Vagina (tissue), 2 donors: ENCODE results near the gene PUSL1. TPM values are rescaled to one million over a fixed set of nuclear protein-coding genes. Genes with fewer than 3 reads are reported as not detected.

Experiments used
- DNase-seq, 2 donors: peaks; one replicate each; pipeline ENCODE4 v3.0.0-alpha.2; 2017; ENCODE audit errors: extremely low spot score in 2 of 2
- H3K27ac ChIP-seq: fragments of 200-600 bp; sonication (generic); one replicate; pipeline ENCODE4 v1.5.1; 2019
- H3K27me3 ChIP-seq: fragments of 200-600 bp; sonication (generic); one replicate; pipeline ENCODE4 v1.5.1; 2019
- H3K36me3 ChIP-seq, 2 donors: fragments of 200-600 bp; sonication (generic); one replicate each; pipeline ENCODE4 v1.5.1; 2017 to 2019
- H3K4me1 ChIP-seq: fragments of 200-600 bp; sonication (generic); one replicate; pipeline ENCODE4 v1.5.1; 2019
- H3K4me3 ChIP-seq, 2 donors: fragments of 200-600 bp; sonication (generic); 1 replicate in 1 of 2; 2 replicates in 1 of 2; pipeline ENCODE4 v1.5.1; 2016 to 2019
- H3K9me3 ChIP-seq: fragments of 200-600 bp; sonication (generic); one replicate; pipeline ENCODE4 v1.5.1; 2019
- CTCF ChIP-seq, 3 experiments: fragments of 450-650 bp in 2 of 3; fragments of 200-600 bp in 1 of 3; sonication (generic) in 1 of 3; IDR thresholded peaks; one replicate each; pipeline ENCODE4 v1.5.1; 2017 to 2019; ENCODE audit warnings: antibody characterized with exemption in 3 of 3, mild to moderate bottlenecking in 2 of 3, moderate library complexity in 2 of 3
- POLR2A ChIP-seq, 2 donors: fragments of 450-650 bp; IDR thresholded peaks; one replicate each; pipeline ENCODE4 v1.6.1; 2017; ENCODE audit warnings: antibody characterized with exemption in 2 of 2, mild to moderate bottlenecking in 2 of 2, moderate library complexity in 2 of 2
- POLR2AphosphoS5 ChIP-seq, 2 donors: sonication (generic); formaldehyde crosslinking; IDR thresholded peaks; one replicate each; pipeline ENCODE4 v1.9.0; 2017; ENCODE audit warnings: antibody characterized with exemption in 2 of 2, mild to moderate bottlenecking in 2 of 2, low read depth in 1 of 2; ENCODE audit not compliant: insufficient read depth in 1 of 2
- intact Hi-C: fragments of 100-400 bp; cut with DNase I; formaldehyde crosslinking; loops from one replicate; pipeline ENCODE4 v1.15.1; 2023
- total RNA-seq: library from RNA; depleted of rRNA; stranded (reverse); fragments of >200 nt; gene quantifications from one replicate; pipeline ENCODE4 v1.2.3, GENCODE V29; 2016

The PUSL1 gene
- 31.2 TPM for total RNA-seq

GRCh38 chr1:1307923-1308755 is at the start of gene PUSL1, which contains the start of gene ACAP3:
PUSL1 (plus strand) TSS chr1:1308597; CDS start chr1:1308644, 47 bp downstream.
ACAP3 (minus strand) TSS chr1:1307930; CDS start chr1:1307815, 115 bp downstream.
- intact Hi-C loops, result loop anchor here (5.0 kb wide), 1 partner anchor 39 kb away; the partner anchor contains the start of gene DVL1
- Histone ChIP-seq H3K9me3 (no peaks in the 10 kb centered on the region), H3K4me1 (peaks cover 62% of the 10 kb centered on the region), H3K27me3 (no peaks in the 10 kb centered on the region), H3K36me3 (peaks cover 0 to 22% of the 10 kb centered on the region in 2 donors), H3K4me3 (peak within 1 kb of the TSS; percentile 95 to 97), H3K27ac (peak within 1 kb of the TSS; percentile 93)
- TF ChIP-seq CTCF (IDR thresholded peaks at IDR 0.05) (peak in 1 of 3 experiments; percentile 23), POLR2A (IDR thresholded peaks at IDR 0.05) (peak in 1 of 2 donors; percentile 29), POLR2AphosphoS5 (IDR thresholded peaks at IDR 0.05; ENCODE audit: insufficient read depth in 1 of 2, low read depth in 1 of 2) (peak in 1 of 2 donors; percentile 75)
- DNase-seq, result peak in 1 of 2 donors; percentile 96

DNA sequence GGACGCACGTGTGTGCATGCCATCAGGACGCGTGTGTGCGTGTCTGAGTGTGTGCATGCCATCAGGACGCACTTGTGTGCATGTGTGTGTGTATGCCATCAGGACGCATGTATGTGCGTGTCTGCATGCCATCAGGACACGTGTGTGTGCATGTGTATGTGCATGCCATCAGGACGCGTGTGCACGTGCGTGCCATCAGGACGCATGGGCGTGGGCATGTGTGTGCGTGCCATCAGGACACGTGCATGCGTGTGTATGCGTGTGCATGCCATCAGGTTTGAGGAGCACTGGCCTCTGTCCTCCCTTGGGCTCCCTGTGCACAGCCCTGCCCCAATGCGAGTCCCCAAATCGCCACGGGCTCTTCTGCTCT is 49.3 kb upstream of the PUSL1 start:
- Histone ChIP-seq H3K4me1 (no peaks in the 10 kb centered on the region), H3K9me3 (no peaks in the 10 kb centered on the region), H3K27ac (no peak overlapping the region), H3K4me3 (no peak overlapping the region), H3K27me3 (no peaks in the 10 kb centered on the region), H3K36me3 (peaks cover 0 to 61% of the 10 kb centered on the region in 2 donors)
- no peak for TF ChIP-seq POLR2AphosphoS5 (IDR thresholded peaks at IDR 0.05; ENCODE audit: insufficient read depth in 1 of 2, low read depth in 1 of 2)
- TF ChIP-seq POLR2A (IDR thresholded peaks at IDR 0.05), result no peak
- no peak for TF ChIP-seq CTCF (IDR thresholded peaks at IDR 0.05)
- intact Hi-C loops, result no loop called here
- DNase-seq, result no peak

- intact Hi-C loops, result no loop called here
- Histone ChIP-seq H3K9me3 (no peaks in the 10 kb centered on the region), H3K4me3 (no peak overlapping the region), H3K27ac (no peak overlapping the region), H3K36me3 (peaks cover 0 to 60% of the 10 kb centered on the region in 2 donors), H3K4me1 (no peaks in the 10 kb centered on the region), H3K27me3 (no peaks in the 10 kb centered on the region)
- no peak for DNase-seq
- TF ChIP-seq CTCF (IDR thresholded peaks at IDR 0.05) (no peak), POLR2AphosphoS5 (IDR thresholded peaks at IDR 0.05; ENCODE audit: insufficient read depth in 1 of 2, low read depth in 1 of 2) (no peak), POLR2A (IDR thresholded peaks at IDR 0.05) (no peak)
These were observed 48.9 kb upstream of the PUSL1 start for GRCh38 chr1:1259540-1259939.

DNA sequence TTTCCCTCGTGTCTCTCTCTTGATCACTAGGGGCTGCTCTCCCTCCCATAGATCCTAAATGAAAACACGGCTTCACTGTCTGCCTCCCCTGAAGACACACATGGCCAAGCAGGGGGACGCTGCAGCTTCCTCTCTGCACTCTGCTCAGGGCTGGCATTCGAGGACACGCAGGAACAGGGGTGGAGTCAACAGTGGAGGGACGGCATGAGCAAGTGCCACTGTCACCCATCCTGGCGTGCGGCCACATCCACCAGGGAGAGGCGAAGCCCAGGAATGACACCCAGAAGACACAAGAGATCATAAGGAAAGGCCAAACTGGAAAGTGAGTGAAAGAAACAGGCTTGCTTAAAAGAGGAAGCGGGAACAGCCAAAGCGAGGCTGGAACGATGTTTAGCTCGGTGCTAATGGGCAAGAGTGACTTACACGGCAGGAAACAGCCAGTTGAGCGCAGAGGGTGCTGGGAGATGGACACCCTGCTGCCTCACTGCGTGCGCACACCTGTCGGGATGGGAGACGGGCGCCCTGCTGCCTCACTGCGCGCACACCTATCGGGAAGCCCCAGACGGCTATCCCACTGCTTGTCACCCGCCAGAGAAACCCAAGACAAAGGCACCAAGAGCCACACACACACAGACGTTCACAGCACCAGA is 48.3 kb upstream of the PUSL1 start:
- no peak overlapping the region for H3K27ac ChIP-seq
- H3K9me3 ChIP-seq, result no peaks in the 10 kb centered on the region
- no peaks in the 10 kb centered on the region for H3K27me3 ChIP-seq
- intact Hi-C loops, result no loop called here
- H3K4me1 ChIP-seq, result no peaks in the 10 kb centered on the region
- DNase-seq, result no peak
- TF ChIP-seq POLR2AphosphoS5 (IDR thresholded peaks at IDR 0.05; ENCODE audit: insufficient read depth in 1 of 2, low read depth in 1 of 2), result no peak
- TF ChIP-seq CTCF (IDR thresholded peaks at IDR 0.05), result no peak
- TF ChIP-seq POLR2A (IDR thresholded peaks at IDR 0.05), result no peak
- H3K36me3 ChIP-seq, result peaks cover 0 to 60% of the 10 kb centered on the region in 2 donors
- no peak overlapping the region for H3K4me3 ChIP-seq
